Liver (tissue), 2 donors: Measurements from ENCODE around the gene ABHD12B.

ENCODE experiments used
- REST ChIP-seq: IDR thresholded peaks from 2 replicates; pipeline ENCODE4 v1.6.1; 2016; ENCODE audit warnings: antibody characterized with exemption, mild to moderate bottlenecking
- RXRA ChIP-seq, 2 donors: IDR thresholded peaks; 2 replicates each; pipeline ENCODE4 v1.6.1; 2017 to 2018; ENCODE audit warnings: antibody characterized with exemption in 2 of 2, mild to moderate bottlenecking in 1 of 2
- donor health status: healthy.

GRCh38 chr14:50936882-50937281, 65.0 kb downstream of the ABHD12B start:
- TF ChIP-seq RXRA (IDR thresholded peaks at IDR 0.05) (no peak), REST (no peak)
